HG03045 (cell line): Measurements from ENCODE around the gene LCT.

ENCODE experiments used
- ATAC-seq: cut with Tn5 transposase; IDR thresholded peaks from one replicate; pipeline ENCODE4 v1.9.1; 2021; ENCODE audit warnings: mild to moderate bottlenecking, moderate library complexity; ENCODE audit not compliant: unreplicated experiment

Gene LCT

GRCh38 chr2:135744760-135745314 is 92.1 kb downstream of the LCT start:
- ATAC-seq, result no peak

- ATAC-seq, result no peak
These were observed 93.1 kb downstream of the LCT start for GRCh38 chr2:135743860-135744259.

GRCh38 chr2:135742325-135742757 is 94.6 kb downstream of the LCT start:
- ATAC-seq, result peak; percentile 25

- peak; percentile 95 for ATAC-seq
These were observed 95.3 kb downstream of the LCT start, which contains the start of gene UBXN4 for GRCh38 chr2:135741395-135742324. Gene UBXN4 (plus strand): TSS chr2:135741855. CDS start chr2:135741930, 75 bp downstream.

- no peak for ATAC-seq
These were observed 96.0 kb downstream of the LCT start for GRCh38 chr2:135741043-135741394.

- ATAC-seq, result no peak
These were observed 96.8 kb downstream of the LCT start for GRCh38 chr2:135740206-135740605.
